HepG2 (cell line): ENCODE results near the gene FRMD3. TPM values are rescaled to one million over a fixed set of nuclear protein-coding genes. Genes with fewer than 3 reads are reported as not detected.
A peak's percentile ranks its signal among the peaks of the same experiment; 100 is the strongest.

Experiments used
- CBX1 ChIP-seq: IDR thresholded peaks from one replicate; pipeline ENCODE4 v1.6.1; 2016; ENCODE audit warnings: antibody characterized with exemption, low read depth
- CHD4 ChIP-seq: fragments of 200-600 bp; sonication (generic); IDR thresholded peaks from 2 replicates; pipeline ENCODE4 v1.7.0; 2017; ENCODE audit warnings: mild to moderate bottlenecking, low read length, borderline replicate concordance
- EHMT2 ChIP-seq: fragments of 200-600 bp; sonication (generic); IDR thresholded peaks from 2 replicates; pipeline ENCODE4 v1.7.0; 2017; ENCODE audit warnings: antibody characterized with exemption, low read depth, low read length, borderline replicate concordance
- FOSL2 ChIP-seq: sonication (generic); formaldehyde crosslinking; IDR thresholded peaks from 2 replicates; pipeline ENCODE4 v1.4.0; 2020; ENCODE audit warnings: missing genetic modification reagents
- FOXA1 ChIP-seq, 2 experiments: fragments of 450-650 bp in 1 of 2; sonication (generic) in 1 of 2; formaldehyde crosslinking in 1 of 2; IDR thresholded peaks; 2 replicates each; pipeline versions ENCODE4 v1.4.0 to v1.6.1; 2016 to 2020; ENCODE audit warnings: missing genetic modification reagents in 1 of 2
- FOXJ3 ChIP-seq: sonication (generic); formaldehyde crosslinking; IDR thresholded peaks from 2 replicates; pipeline ENCODE4 v1.4.0; 2020; ENCODE audit warnings: missing genetic modification reagents, mild to moderate bottlenecking, borderline replicate concordance
- ISL2 ChIP-seq: sonication (generic); formaldehyde crosslinking; IDR thresholded peaks from 2 replicates; pipeline ENCODE4 v1.5.0; 2020; ENCODE audit warnings: missing genetic modification reagents
- JUNB ChIP-seq: sonication (generic); formaldehyde crosslinking; IDR thresholded peaks from 2 replicates; pipeline ENCODE4 v1.8.0; 2022; ENCODE audit warnings: missing genetic modification reagents, mild to moderate bottlenecking, borderline replicate concordance
- NONO ChIP-seq, 2 experiments: fragments of 450-650 bp in 1 of 2; sonication (generic) in 1 of 2; formaldehyde crosslinking in 1 of 2; IDR thresholded peaks in 1 of 2; conservative IDR thresholded peaks in 1 of 2; 2 replicates each; pipeline versions ENCODE4 v1.6.1 to v1.8.0; 2017 to 2022; ENCODE audit warnings: mild to moderate bottlenecking in 1 of 2, missing genetic modification reagents in 1 of 2, moderate library complexity in 1 of 2
- PATZ1 ChIP-seq: sonication (generic); formaldehyde crosslinking; IDR thresholded peaks from 2 replicates; pipeline ENCODE4 v1.4.0; 2020; ENCODE audit warnings: missing genetic modification reagents
- PAXIP1 ChIP-seq: sonication (generic); formaldehyde crosslinking; conservative IDR thresholded peaks from 2 replicates; pipeline ENCODE4 v1.4.0; 2020; ENCODE audit warnings: mild to moderate bottlenecking, missing genetic modification reagents, moderate library complexity
- PITX1 ChIP-seq: sonication (generic); formaldehyde crosslinking; IDR thresholded peaks from 2 replicates; pipeline ENCODE4 v1.5.1; 2020; ENCODE audit warnings: mild to moderate bottlenecking, missing genetic modification reagents
- RCOR2 ChIP-seq: IDR thresholded peaks from 2 replicates; pipeline ENCODE4 v1.6.1; 2016; ENCODE audit warnings: missing biosample characterization, missing genetic modification reagents
- SAFB2 ChIP-seq: sonication (generic); formaldehyde crosslinking; IDR thresholded peaks from 2 replicates; pipeline ENCODE4 v1.5.1; 2020; ENCODE audit warnings: missing genetic modification reagents, low read depth, mild to moderate bottlenecking, borderline replicate concordance
- SALL2 ChIP-seq: sonication (generic); formaldehyde crosslinking; IDR thresholded peaks from 2 replicates; pipeline ENCODE4 v1.8.1; 2023; ENCODE audit warnings: mild to moderate bottlenecking, missing genetic modification reagents, inconsistent platforms
- SIX1 ChIP-seq: sonication (generic); formaldehyde crosslinking; IDR thresholded peaks from 2 replicates; pipeline ENCODE4 v1.4.0; 2020; ENCODE audit warnings: missing genetic modification reagents, borderline replicate concordance
- SMC3 ChIP-seq: IDR thresholded peaks from 2 replicates; pipeline ENCODE4 v1.6.1; 2011; ENCODE audit warnings: low read length, improper control_type of control experiment
- SOX5 ChIP-seq: IDR thresholded peaks from 2 replicates; pipeline ENCODE4 v1.6.1; 2016; ENCODE audit warnings: borderline replicate concordance
- ZBTB8A ChIP-seq: sonication (generic); formaldehyde crosslinking; IDR thresholded peaks from 2 replicates; pipeline ENCODE4 v1.4.0; 2020; ENCODE audit warnings: mild to moderate bottlenecking, low read depth, missing genetic modification reagents, borderline replicate concordance
- ZFX ChIP-seq: sonication (generic); formaldehyde crosslinking; IDR thresholded peaks from 2 replicates; pipeline ENCODE4 v1.4.0; 2020; ENCODE audit warnings: mild to moderate bottlenecking, low read depth, missing genetic modification reagents, moderate library complexity
- ZGPAT ChIP-seq: IDR thresholded peaks from 2 replicates; pipeline ENCODE4 v1.6.1; 2016; ENCODE audit warnings: mild to moderate bottlenecking
- ZNF260 ChIP-seq: sonication (generic); formaldehyde crosslinking; IDR thresholded peaks from 2 replicates; pipeline ENCODE4 v1.4.0; 2020; ENCODE audit warnings: missing genetic modification reagents, low read depth, mild to moderate bottlenecking, borderline replicate concordance
- polyA plus RNA-seq, 8 experiments: library from polyadenylated mRNA; depleted of rRNA in 3 of 8; stranded (reverse) in 7 of 8; unstranded in 1 of 8; fragments of >200 nt; fragmentation: Illumina TruSeq in 4 of 8; extraction: Trizol in 4 of 8; gene quantifications; 2 replicates each; pipeline versions ENCODE4 v1.2.1 to v1.2.3, GENCODE V29; 2011 to 2016; ENCODE audit warnings: low read depth in 4 of 8, missing spikeins in 1 of 8, mixed read lengths in 1 of 8; ENCODE audit not compliant: insufficient read depth in 1 of 8
- total RNA-seq, 5 experiments: library from RNA; depleted of rRNA; stranded (reverse); fragments of >200 nt; fragmentation: Illumina TruSeq; extraction: Trizol; gene quantifications; 2 replicates each; pipeline ENCODE4 v1.2.3, GENCODE V29; 2016; ENCODE audit warnings: low read depth in 1 of 5

FRMD3 gene
- total and polyA plus RNA-seq, 2 of the 13 experiments (the other 11 are each of a cell fraction or from before 2014, with no cell fraction given) = 3.2 to 7.7 TPM

- TF ChIP-seq ISL2 (CRISPR knock-in tag) (0 out of 2 replicates have a peak, but pooled peaks have one; percentile 18), CHD4 (0 out of 2 replicates have a peak, but pooled peaks have one; percentile 35), SOX5 (peak; percentile 65; the same call in 1 of the 2 replicates), SMC3 (0 out of 2 replicates have a peak, but pooled peaks have one; percentile 19), SAFB2 (CRISPR knock-in tag) (no peak), ZFX (peak; percentile 37; the same call in 1 of the 2 replicates), SALL2 (CRISPR knock-in tag) (no peak), EHMT2 (peak; percentile 29; the same call in 1 of the 2 replicates), FOXA1 (IDR thresholded peaks at IDR 0.05) (no peak), FOXA1 (CRISPR knock-in tag; IDR thresholded peaks at IDR 0.05) (peak; percentile 36; the same call in 1 of the 2 replicates), FOSL2 (CRISPR knock-in tag) (peak; percentile 27; the same call in 1 of the 2 replicates), ZNF260 (no peak), ZGPAT (CRISPR knock-in tag) (0 out of 2 replicates have a peak, but pooled peaks have one; percentile 30), PITX1 (CRISPR knock-in tag) (0 out of 2 replicates have a peak, but pooled peaks have one; percentile 17), FOXJ3 (peak; percentile 60; the same call in 1 of the 2 replicates), RCOR2 (CRISPR knock-in tag) (0 out of 2 replicates have a peak, but pooled peaks have one; percentile 51), PATZ1 (CRISPR knock-in tag) (peak; percentile 63), JUNB (CRISPR knock-in tag) (no peak), ZBTB8A (no peak), SIX1 (CRISPR knock-in tag) (peak; percentile 38; the same call in 1 of the 2 replicates), CBX1 (no peak), NONO (IDR thresholded peaks at IDR 0.05) (no peak), NONO (CRISPR knock-in tag; conservative IDR thresholded peaks at IDR 0.05) (no peak), PAXIP1 (CRISPR knock-in tag) (peak; percentile 73)
Observed at GRCh38 chr9:83526901-83527300, 11.3 kb downstream of the FRMD3 start (continued).
